Common myeloid progenitor, CD34-positive (primary cell): ENCODE measurements around the gene TMEM198.

Experiments
- CTCF ChIA-PET: fragments of 350-600 bp; sonication (Branson Sonifier 250); formaldehyde crosslinking; loops from one replicate; lab custom pipeline; 2021; ENCODE audit warnings: antibody characterized with exemption; lab: Charles Lee
- POLR2A ChIA-PET: fragments of 350-600 bp; sonication (Branson Sonifier 250); formaldehyde crosslinking; loops from one replicate; lab custom pipeline; 2021; ENCODE audit warnings: antibody characterized with exemption; lab: Charles Lee
- DNase-seq, 3 donors: peaks; one replicate each; pipeline versions ENCODE4 v3.0.0 to v3.0.0-alpha.2; 2013
- H3K27ac ChIP-seq, 2 experiments: 1 replicate in 1 of 2; 2 replicates in 1 of 2; pipeline ENCODE4 v1.7.0; 2013; ENCODE audit warnings: inconsistent platforms in 2 of 2, low read length in 2 of 2, mild to moderate bottlenecking in 2 of 2, low read depth in 1 of 2, moderate library complexity in 1 of 2; ENCODE audit not compliant: severe bottlenecking in 2 of 2, insufficient read depth in 1 of 2, poor library complexity in 1 of 2
- H3K27me3 ChIP-seq, 5 experiments: replicated peaks in 2 of 5; 1 replicate in 3 of 5; 2 replicates in 2 of 5; pipeline versions ENCODE4 v1.6.1 to v1.7.0; 2013; ENCODE audit warnings: low read length in 4 of 5, mild to moderate bottlenecking in 2 of 5, moderate library complexity in 2 of 5, inconsistent platforms in 1 of 5; ENCODE audit not compliant: insufficient read depth in 5 of 5, control insufficient read depth in 4 of 5
- H3K36me3 ChIP-seq, 4 experiments: 1 replicate in 2 of 4; 2 replicates in 2 of 4; pipeline versions ENCODE4 v1.6.1 to v1.7.0; 2013; ENCODE audit warnings: low read length in 3 of 4, control low read depth in 1 of 4, mild to moderate bottlenecking in 1 of 4; ENCODE audit not compliant: control insufficient read depth in 4 of 4, insufficient read depth in 4 of 4
- H3K4me1 ChIP-seq, 4 experiments: 1 replicate in 3 of 4; 2 replicates in 1 of 4; pipeline versions ENCODE4 v1.6.1 to v1.7.1; 2013; ENCODE audit warnings: low read length in 3 of 4, mild to moderate bottlenecking in 3 of 4, control low read depth in 1 of 4, inconsistent platforms in 1 of 4, moderate library complexity in 1 of 4; ENCODE audit not compliant: control insufficient read depth in 4 of 4, insufficient read depth in 4 of 4; ENCODE audit errors: control extremely low read depth in 1 of 4
- H3K4me3 ChIP-seq, 7 experiments: 1 replicate in 4 of 7; 2 replicates in 3 of 7; pipeline versions ENCODE4 v1.5.1 to v1.7.0; 2013; ENCODE audit warnings: mild to moderate bottlenecking in 7 of 7, low read length in 6 of 7, moderate library complexity in 6 of 7, inconsistent platforms in 2 of 7, low read depth in 2 of 7, control low read depth in 1 of 7; ENCODE audit not compliant: insufficient read depth in 4 of 7, control insufficient read depth in 1 of 7; ENCODE audit errors: extremely low read depth in 1 of 7
- H3K9me3 ChIP-seq, 5 experiments: 1 replicate in 4 of 5; 2 replicates in 1 of 5; pipeline versions ENCODE4 v1.6.1 to v1.7.1; 2013; ENCODE audit warnings: low read length in 4 of 5, mild to moderate bottlenecking in 2 of 5, inconsistent platforms in 1 of 5, low read depth in 1 of 5, moderate library complexity in 1 of 5; ENCODE audit not compliant: control insufficient read depth in 4 of 5, insufficient read depth in 2 of 5; ENCODE audit errors: control extremely low read depth in 1 of 5
- WGBS: methylation state at CpG from one replicate; pipeline ENCODE4 v1.1.5; 2013; ENCODE audit not compliant: insufficient coverage; 5-methylcytosine and 5-hydroxymethylcytosine counted together

The TMEM198 gene

DNA sequence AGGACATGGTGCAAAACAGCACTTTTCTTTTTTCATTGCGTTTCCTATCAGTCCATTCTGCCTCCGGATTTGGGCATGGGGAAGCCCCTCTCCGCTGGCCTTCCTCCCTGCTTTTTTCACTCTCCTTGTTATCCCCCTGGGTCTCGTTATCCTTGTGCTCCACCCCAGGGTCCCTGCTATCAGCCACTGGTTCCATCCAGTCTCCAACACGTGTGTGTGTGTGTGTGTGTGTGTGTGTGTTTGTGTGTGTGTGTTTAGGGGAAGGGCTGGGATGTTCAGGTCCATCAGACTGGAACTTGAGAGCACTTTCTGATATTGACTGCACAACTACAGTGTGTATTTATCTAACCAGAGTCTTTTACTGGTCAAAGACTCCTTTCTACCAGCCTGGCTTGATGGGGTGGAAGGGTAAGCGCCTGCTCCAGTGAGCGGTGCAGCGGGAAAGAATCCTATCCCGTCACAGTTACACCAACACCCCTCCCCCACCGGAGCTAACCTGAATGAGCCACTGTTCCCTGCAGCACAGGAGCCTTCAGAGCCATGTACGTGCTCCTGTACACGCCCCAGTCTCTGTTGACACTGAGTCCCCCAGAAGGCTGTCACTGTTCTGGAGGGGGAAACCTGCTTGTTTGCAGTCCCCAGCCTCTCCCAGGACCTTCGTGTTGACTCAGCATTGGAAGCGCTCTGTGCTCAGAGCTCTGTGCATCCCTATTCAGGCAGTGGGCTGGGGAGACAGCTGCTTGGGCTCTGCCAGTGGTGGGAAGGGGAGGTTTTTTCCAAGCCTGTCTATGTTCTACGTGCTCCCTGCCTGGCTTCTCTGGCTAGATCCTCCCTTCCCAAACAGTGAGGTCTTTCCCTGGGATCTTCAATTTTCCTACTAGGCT is 32.9 kb downstream of the TMEM198 start:
- peaks cover 0 to 7% (median 3%) of the 10 kb centered on the region in 4 experiments for H3K4me1 ChIP-seq
- POLR2A ChIA-PET, result no interaction called here
- H3K4me3 ChIP-seq, result no peak overlapping the region
- WGBS, result 75% methylated on average over 9 of the region's 15 CpGs
- peaks cover 0 to 4% (median 0%) of the 10 kb centered on the region in 5 experiments for H3K27me3 ChIP-seq
- no peak for DNase-seq
- no peaks in the 10 kb centered on the region for H3K36me3 ChIP-seq
- H3K9me3 ChIP-seq, result no peaks in the 10 kb centered on the region
- H3K27ac ChIP-seq, result no peak overlapping the region
- CTCF ChIA-PET, result interaction anchor here (0.7 to 2.0 kb wide), 6 partner anchors 9 to 20 kb away, joined by 3 to 10 read pairs (median 6); partner anchors contain the start of gene STK11IP

DNA sequence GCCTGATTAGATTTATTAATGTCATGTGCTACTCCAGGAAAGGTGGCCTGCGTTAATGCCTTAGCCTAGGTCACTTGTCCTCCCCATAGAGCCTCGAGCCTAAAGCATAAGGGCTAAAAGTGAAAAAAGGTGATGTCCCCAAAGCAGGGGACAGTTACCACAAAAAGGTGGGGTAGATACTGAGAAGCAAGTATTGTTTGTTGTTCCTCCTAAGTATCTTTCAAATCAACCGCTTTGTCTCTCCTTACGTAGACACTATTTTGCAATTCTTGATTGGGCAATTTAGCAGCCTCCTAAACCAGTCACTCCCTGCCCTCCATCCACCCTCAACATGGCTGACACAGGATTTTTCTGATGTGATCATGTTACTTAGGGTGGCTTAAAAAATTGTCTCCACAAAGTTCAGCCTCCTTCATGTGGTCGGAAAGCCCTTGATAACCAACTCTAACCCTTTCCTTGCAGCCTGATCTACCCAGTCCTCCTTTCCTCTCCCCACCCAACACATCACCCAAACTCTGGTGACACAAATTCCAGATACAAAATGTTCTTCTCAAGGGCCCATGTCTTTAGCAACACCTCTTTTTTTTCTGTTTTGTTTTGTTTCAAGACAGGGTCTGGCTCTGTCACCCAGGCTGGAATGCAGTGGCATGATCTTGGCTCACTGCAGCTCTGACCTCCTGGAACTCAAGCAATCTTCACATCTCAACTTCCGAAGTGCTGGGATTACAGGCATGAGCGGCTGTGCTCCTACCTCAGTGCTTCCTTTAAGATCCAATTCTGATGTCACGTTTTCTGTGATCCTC is 35.2 kb downstream of the TMEM198 start:
- H3K4me3 ChIP-seq, result no peak overlapping the region
- POLR2A ChIA-PET, result interaction anchor here (0.6 kb wide), 1 partner anchor 15 kb away, joined by 3 read pairs; no protein-coding TSS in a partner anchor
- H3K27me3 ChIP-seq, result peaks cover 0 to 4% (median 0%) of the 10 kb centered on the region in 5 experiments
- 95% methylated on average over 6 of the region's 8 CpGs for WGBS
- H3K9me3 ChIP-seq, result no peaks in the 10 kb centered on the region
- H3K4me1 ChIP-seq, result peaks cover 0 to 3% (median 0%) of the 10 kb centered on the region in 4 experiments
- CTCF ChIA-PET, result interaction anchor here (1.9 kb wide), 1 partner anchor 19 kb away, joined by 8 read pairs; no protein-coding TSS in a partner anchor
- peak in 1 of 3 donors; percentile 17 for DNase-seq
- no peak overlapping the region for H3K27ac ChIP-seq
- H3K36me3 ChIP-seq, result no peaks in the 10 kb centered on the region

DNA sequence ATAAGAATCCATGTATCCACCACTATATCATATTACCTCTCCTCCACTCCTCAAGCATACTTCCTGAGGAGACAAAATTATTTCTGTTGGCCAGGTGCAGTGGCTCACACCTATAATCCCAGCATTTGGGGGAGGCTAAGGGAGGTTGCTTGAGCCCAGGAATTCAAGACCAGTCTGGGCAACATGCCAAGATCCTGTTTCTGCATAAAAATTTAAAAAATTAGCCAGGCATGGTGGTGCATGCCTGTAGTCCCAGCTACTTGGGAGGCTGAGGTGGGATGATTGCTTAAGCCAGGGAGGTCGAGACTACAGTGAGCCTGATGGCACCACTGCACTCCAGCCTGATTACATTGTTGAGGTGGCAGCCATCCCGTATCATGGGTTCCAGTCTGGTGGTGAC is 37.5 kb downstream of the TMEM198 start:
- ChIA-PET POLR2A (no interaction called here), CTCF (interaction anchor here (1.2 kb wide), 1 partner anchor 22 kb away, joined by 4 read pairs; no protein-coding TSS in a partner anchor)
- no peak overlapping the region for H3K27ac ChIP-seq
- no peaks in the 10 kb centered on the region for H3K36me3 ChIP-seq
- no peak for DNase-seq
- WGBS, result 94% methylated on average over 2 of the region's 2 CpGs
- no peaks in the 10 kb centered on the region for H3K9me3 ChIP-seq
- peaks cover 0 to 6% (median 0%) of the 10 kb centered on the region in 4 experiments for H3K4me1 ChIP-seq
- no peak overlapping the region for H3K4me3 ChIP-seq
- peaks cover 0 to 4% (median 0%) of the 10 kb centered on the region in 5 experiments for H3K27me3 ChIP-seq

DNA sequence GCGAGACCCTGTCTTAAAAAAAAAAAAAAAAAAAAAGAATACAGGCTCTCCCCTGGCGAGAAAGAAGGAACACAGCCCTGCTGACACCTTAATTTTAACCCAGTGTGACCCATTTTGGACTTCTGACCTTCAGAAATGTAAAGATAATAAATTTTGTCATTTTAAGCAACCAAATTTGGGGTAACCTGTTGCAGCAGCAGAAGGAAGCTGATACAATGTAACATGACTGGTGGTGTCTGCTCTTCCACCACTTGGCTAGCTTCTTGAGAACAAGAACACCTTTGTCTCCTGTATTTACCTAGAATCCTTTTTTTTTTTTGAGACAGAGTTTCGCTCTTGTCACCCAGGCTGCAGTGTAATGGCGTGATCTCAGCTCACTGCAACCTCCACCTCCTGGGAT is 47.3 kb downstream of the TMEM198 start:
- Histone ChIP-seq H3K9me3 (no peaks in the 10 kb centered on the region), H3K36me3 (no peaks in the 10 kb centered on the region), H3K27me3 (no peaks in the 10 kb centered on the region), H3K4me1 (peaks cover 0 to 10% (median 8%) of the 10 kb centered on the region in 4 experiments), H3K4me3 (no peak overlapping the region), H3K27ac (no peak overlapping the region)
- no CpG with 5 or more reads among the region's 4 CpGs for WGBS
- CTCF ChIA-PET, result interaction anchor here (1.1 to 3.3 kb wide), 3 partner anchors 11 to 50 kb away, joined by 3 to 14 read pairs (median 3); no protein-coding TSS in a partner anchor
- no peak for DNase-seq
- POLR2A ChIA-PET, result no interaction called here

DNA sequence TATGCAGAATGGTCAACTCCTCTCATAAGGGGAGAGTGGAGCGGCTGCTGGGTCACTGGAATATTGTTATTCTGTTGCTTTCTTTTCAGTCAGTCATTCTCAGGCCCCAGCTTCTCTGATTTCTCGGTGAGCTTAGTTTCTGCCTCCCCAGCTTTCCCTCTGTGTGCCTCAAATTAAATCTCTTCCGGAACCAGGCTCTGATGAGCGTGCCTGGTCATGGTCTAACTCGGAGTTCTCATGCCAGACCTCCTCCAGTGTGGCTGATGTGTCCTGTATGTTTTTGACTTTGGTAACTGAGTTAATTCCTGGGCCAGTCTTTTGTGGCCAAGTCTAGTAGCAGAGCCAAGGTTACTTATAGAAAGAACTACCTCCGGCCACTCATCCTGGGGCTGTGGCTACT is 48.9 kb downstream of the TMEM198 start:
- Histone ChIP-seq H3K27me3 (no peaks in the 10 kb centered on the region), H3K36me3 (no peaks in the 10 kb centered on the region), H3K4me1 (peaks cover 0 to 24% (median 15%) of the 10 kb centered on the region in 4 experiments), H3K27ac (no peak overlapping the region), H3K4me3 (no peak overlapping the region), H3K9me3 (no peaks in the 10 kb centered on the region)
- no peak for DNase-seq
- ChIA-PET CTCF (interaction anchor here (1.2 to 3.3 kb wide), 3 partner anchors 9 to 32 kb away, joined by 3 to 14 read pairs (median 4); no protein-coding TSS in a partner anchor), POLR2A (no interaction called here)
- 100% methylated on average over 6 of the region's 6 CpGs for WGBS

DNA sequence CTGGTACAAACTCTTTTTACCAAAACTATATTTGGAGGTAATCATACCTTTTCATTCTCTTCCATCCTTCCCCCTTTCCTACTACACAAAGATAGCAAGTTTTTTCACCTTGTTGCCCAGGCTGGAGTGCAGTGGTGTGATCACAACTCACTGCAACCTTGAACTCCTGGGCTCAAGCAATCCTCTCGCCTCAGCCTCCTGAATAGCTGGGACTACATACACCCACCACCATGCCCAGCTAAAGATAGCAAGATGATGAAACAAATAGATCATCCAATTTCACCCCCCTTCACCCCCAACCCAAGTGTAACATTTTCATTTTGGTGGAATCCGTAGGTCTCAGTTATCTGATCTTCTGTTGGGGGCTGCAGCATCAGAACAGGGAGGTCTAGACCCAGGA is 49.3 kb downstream of the TMEM198 start:
- peaks cover 0 to 26% (median 17%) of the 10 kb centered on the region in 4 experiments for H3K4me1 ChIP-seq
- no peaks in the 10 kb centered on the region for H3K27me3 ChIP-seq
- H3K9me3 ChIP-seq, result no peaks in the 10 kb centered on the region
- ChIA-PET CTCF (interaction anchor here (1.2 to 3.3 kb wide), 3 partner anchors 9 to 36 kb away, joined by 3 to 14 read pairs (median 4); no protein-coding TSS in a partner anchor), POLR2A (no interaction called here)
- H3K27ac ChIP-seq, result no peak overlapping the region
- H3K36me3 ChIP-seq, result no peaks in the 10 kb centered on the region
- WGBS, result 86% methylated on average over 2 of the region's 2 CpGs
- no peak for DNase-seq
- no peak overlapping the region for H3K4me3 ChIP-seq
